ENCODE results near the gene RILP.

RILP gene

GRCh38 chr17:1620486-1620885, 29.2 kb downstream of the RILP start:
- no peak for TF ChIP-seq CTCF (IDR thresholded peaks at IDR 0.05; ENCODE audit: low read length)
- no peak for TF ChIP-seq EZH2 (optimal IDR thresholded peaks at IDR 0.05; ENCODE audit: low read depth, low read length)
- TF ChIP-seq EZH2phosphoT487 (IDR thresholded peaks at IDR 0.05; ENCODE audit: low read length) = no peak
- H3K79me2 ChIP-seq (ENCODE audit: low read length) = no peaks in the 10 kb centered on the region
- H3K9ac ChIP-seq (ENCODE audit: low read length) = no peak overlapping the region
- H3K4me3 ChIP-seq (ENCODE audit: low read length) = no peak overlapping the region
- H2AFZ ChIP-seq (ENCODE audit: low read length) = no peak overlapping the region
- H3K4me1 ChIP-seq (ENCODE audit: low read length) = no peaks in the 10 kb centered on the region
- no peaks in the 10 kb centered on the region for H3F3A ChIP-seq (ENCODE audit: insufficient read depth, low read length)
- no peak for DNase-seq
- no peaks in the 10 kb centered on the region for H4K20me1 ChIP-seq (ENCODE audit: insufficient read depth, low read length)
- no peaks in the 10 kb centered on the region for H3K36me3 ChIP-seq (replicated peaks; ENCODE audit: insufficient read depth, low read length)
- H3K9me3 ChIP-seq (replicated peaks; ENCODE audit: insufficient read depth, low read length) = no peaks in the 10 kb centered on the region
- no peak overlapping the region for H3K27ac ChIP-seq (ENCODE audit: low read length)
- H3K4me2 ChIP-seq (ENCODE audit: low read depth, low read length) = no peak overlapping the region
- no peaks in the 10 kb centered on the region for H3K9me2 ChIP-seq (replicated peaks; ENCODE audit: insufficient read depth, low read length)
- H3K27me3 ChIP-seq (replicated peaks; ENCODE audit: insufficient read depth, low read length) = no peaks in the 10 kb centered on the region

DNA sequence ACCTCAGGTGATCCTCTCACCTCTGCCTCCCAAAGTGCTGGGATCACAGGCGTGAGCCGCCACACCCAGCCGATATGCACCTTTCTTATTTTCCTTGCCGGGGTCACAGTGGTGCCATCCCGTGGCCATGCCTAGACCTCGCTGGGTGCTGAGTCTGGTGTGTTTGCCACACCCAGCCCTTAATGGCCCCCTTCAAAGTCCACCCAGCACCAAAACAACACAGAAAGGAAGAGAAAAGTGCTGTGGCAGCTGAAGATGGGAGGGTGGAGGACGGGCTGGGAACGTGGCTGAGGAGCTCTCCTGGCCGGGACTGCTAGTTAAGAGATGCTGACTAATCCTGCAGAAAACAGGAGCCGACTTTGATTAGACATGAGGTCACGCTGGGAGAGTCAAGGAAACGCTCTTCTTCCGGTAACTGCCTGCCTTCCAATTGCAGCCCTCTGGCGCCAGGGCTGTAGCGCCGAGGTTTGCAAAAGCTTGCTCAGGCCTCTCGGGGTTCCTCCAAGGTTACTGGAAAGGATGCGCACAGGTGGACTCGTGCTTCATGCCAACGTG, 32.0 kb downstream of the RILP start:
- H3K27ac ChIP-seq (ENCODE audit: low read length) = no peak overlapping the region

DNA sequence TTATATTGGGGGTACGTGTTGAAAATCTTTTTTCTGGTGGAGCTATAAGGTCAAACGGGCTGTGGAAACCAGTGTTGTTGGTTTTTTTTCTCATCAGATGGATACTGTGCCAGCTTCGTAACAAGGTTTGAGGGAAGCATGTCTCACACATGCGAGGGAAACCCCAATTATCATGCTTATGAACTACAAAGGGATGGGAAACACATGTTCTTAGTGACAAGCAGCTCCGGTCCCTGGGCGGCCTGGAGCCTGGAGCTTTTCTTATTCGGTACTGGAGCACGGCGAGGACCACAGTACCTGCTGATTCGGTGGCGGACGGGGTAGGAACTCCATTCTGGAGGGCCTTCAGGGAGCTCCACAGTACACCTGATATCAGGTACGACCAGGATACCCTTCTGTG, 33.6 kb downstream of the RILP start:
- no peak overlapping the region for H3K4me2 ChIP-seq (ENCODE audit: low read depth, low read length)
- H3K27me3 ChIP-seq (replicated peaks; ENCODE audit: insufficient read depth, low read length) = no peaks in the 10 kb centered on the region
- H4K20me1 ChIP-seq (ENCODE audit: insufficient read depth, low read length) = no peaks in the 10 kb centered on the region
- no peaks in the 10 kb centered on the region for H3K9me3 ChIP-seq (replicated peaks; ENCODE audit: insufficient read depth, low read length)
- H3K79me2 ChIP-seq (ENCODE audit: low read length) = no peaks in the 10 kb centered on the region
- no peaks in the 10 kb centered on the region for H3K9me2 ChIP-seq (replicated peaks; ENCODE audit: insufficient read depth, low read length)
- no peaks in the 10 kb centered on the region for H3K4me1 ChIP-seq (ENCODE audit: low read length)
- no peak overlapping the region for H3K4me3 ChIP-seq (ENCODE audit: low read length)
- DNase-seq = no peak
- no peaks in the 10 kb centered on the region for H3K36me3 ChIP-seq (replicated peaks; ENCODE audit: insufficient read depth, low read length)
- H3K9ac ChIP-seq (ENCODE audit: low read length) = no peak overlapping the region
- TF ChIP-seq CTCF (IDR thresholded peaks at IDR 0.05; ENCODE audit: low read length) = no peak
- TF ChIP-seq EZH2phosphoT487 (IDR thresholded peaks at IDR 0.05; ENCODE audit: low read length) = no peak
- no peak for TF ChIP-seq EZH2 (optimal IDR thresholded peaks at IDR 0.05; ENCODE audit: low read depth, low read length)
- H3F3A ChIP-seq (ENCODE audit: insufficient read depth, low read length) = no peaks in the 10 kb centered on the region
- no peak overlapping the region for H3K27ac ChIP-seq (ENCODE audit: low read length)
- no peak overlapping the region for H2AFZ ChIP-seq (ENCODE audit: low read length)

More for the DNA sequence above, 32.0 kb downstream of the RILP start:
- no peak overlapping the region for H3K9ac ChIP-seq (ENCODE audit: low read length)
- H3K36me3 ChIP-seq (replicated peaks; ENCODE audit: insufficient read depth, low read length) = no peaks in the 10 kb centered on the region
- no peaks in the 10 kb centered on the region for H3K27me3 ChIP-seq (replicated peaks; ENCODE audit: insufficient read depth, low read length)
- TF ChIP-seq CTCF (IDR thresholded peaks at IDR 0.05; ENCODE audit: low read length) = no peak
- no peak for TF ChIP-seq EZH2 (optimal IDR thresholded peaks at IDR 0.05; ENCODE audit: low read depth, low read length)
- no peak for TF ChIP-seq EZH2phosphoT487 (IDR thresholded peaks at IDR 0.05; ENCODE audit: low read length)
- no peak overlapping the region for H2AFZ ChIP-seq (ENCODE audit: low read length)
- no peak for DNase-seq
- no peaks in the 10 kb centered on the region for H3K9me2 ChIP-seq (replicated peaks; ENCODE audit: insufficient read depth, low read length)
- no peak overlapping the region for H3K4me3 ChIP-seq (ENCODE audit: low read length)
- no peaks in the 10 kb centered on the region for H4K20me1 ChIP-seq (ENCODE audit: insufficient read depth, low read length)
- no peaks in the 10 kb centered on the region for H3K79me2 ChIP-seq (ENCODE audit: low read length)
- no peak overlapping the region for H3K4me2 ChIP-seq (ENCODE audit: low read depth, low read length)
- H3K9me3 ChIP-seq (replicated peaks; ENCODE audit: insufficient read depth, low read length) = no peaks in the 10 kb centered on the region
- H3F3A ChIP-seq (ENCODE audit: insufficient read depth, low read length) = no peaks in the 10 kb centered on the region
- no peaks in the 10 kb centered on the region for H3K4me1 ChIP-seq (ENCODE audit: low read length)

Data from MM.1S (cell line).